Skeletal muscle satellite cell (primary cell): ENCODE results near the gene AIP.
"Not testable (repeated sequence)": the region's sequence is repeated elsewhere in the genome, so short reads cannot be mapped to it uniquely, and the experiment has no call there.

Experiments used
- H3K27me3 ChIP-seq: 2 replicates; pipeline ENCODE4 v1.7.0; 2013; ENCODE audit warnings: low read length; ENCODE audit not compliant: control insufficient read depth, insufficient read depth
- H3K36me3 ChIP-seq: 2 replicates; pipeline ENCODE4 v1.7.0; 2013; ENCODE audit warnings: mild to moderate bottlenecking, control low read depth, low read length; ENCODE audit not compliant: insufficient read depth
- H3K4me1 ChIP-seq: 2 replicates; pipeline ENCODE4 v1.7.0; 2013; ENCODE audit warnings: low read length; ENCODE audit not compliant: control insufficient read depth, insufficient read depth
- H3K4me2 ChIP-seq: 2 replicates; pipeline ENCODE4 v1.7.0; 2013; ENCODE audit warnings: mild to moderate bottlenecking, low read length
- H3K4me3 ChIP-seq: 2 replicates; pipeline ENCODE4 v1.7.0; 2013; ENCODE audit warnings: low read length
- H3K9ac ChIP-seq: 2 replicates; pipeline ENCODE4 v1.7.0; 2013; ENCODE audit warnings: mild to moderate bottlenecking, low read depth, low read length, moderate library complexity
- H3K9me3 ChIP-seq: replicated peaks from 2 replicates; pipeline ENCODE4 v1.7.0; 2013; ENCODE audit warnings: mild to moderate bottlenecking, control low read depth, low read length

AIP gene

DNA sequence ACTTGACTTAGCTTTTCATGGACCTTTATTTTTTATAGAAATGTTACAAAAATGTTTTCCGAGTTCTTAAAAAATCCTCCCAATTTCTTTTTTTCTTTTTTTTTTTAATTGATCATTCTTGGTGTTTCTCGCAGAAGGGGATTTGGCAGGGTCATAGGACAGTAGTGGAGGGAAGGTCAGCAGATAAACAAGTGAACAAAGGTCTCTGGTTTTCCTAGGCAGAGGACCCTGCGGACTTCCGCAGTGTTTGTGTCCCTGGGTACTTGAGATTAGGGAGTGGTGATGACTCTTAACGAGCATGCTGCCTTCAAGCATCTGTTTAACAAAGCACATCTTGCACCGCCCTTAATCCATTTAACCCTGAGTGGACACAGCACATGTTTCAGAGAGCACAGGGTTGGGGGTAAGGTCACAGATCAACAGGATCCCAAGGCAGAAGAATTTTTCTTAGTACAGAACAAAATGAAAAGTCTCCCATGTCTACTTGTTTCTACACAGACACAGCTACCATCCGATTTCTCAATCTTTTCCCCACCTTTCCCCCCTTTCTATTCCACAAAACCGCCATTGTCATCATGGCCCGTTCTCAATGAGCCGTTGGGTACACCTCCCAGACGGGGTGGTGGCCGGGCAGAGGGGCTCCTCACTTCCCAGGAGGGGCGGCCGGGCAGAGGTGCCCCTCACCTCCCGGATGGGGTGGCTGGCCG is 5.3 kb upstream of the AIP start:
- not testable (repeated sequence) for H3K9me3 ChIP-seq, H3K4me1 ChIP-seq, H3K9ac ChIP-seq, H3K36me3 ChIP-seq, H3K4me2 ChIP-seq, H3K4me3 ChIP-seq, H3K27me3 ChIP-seq

DNA sequence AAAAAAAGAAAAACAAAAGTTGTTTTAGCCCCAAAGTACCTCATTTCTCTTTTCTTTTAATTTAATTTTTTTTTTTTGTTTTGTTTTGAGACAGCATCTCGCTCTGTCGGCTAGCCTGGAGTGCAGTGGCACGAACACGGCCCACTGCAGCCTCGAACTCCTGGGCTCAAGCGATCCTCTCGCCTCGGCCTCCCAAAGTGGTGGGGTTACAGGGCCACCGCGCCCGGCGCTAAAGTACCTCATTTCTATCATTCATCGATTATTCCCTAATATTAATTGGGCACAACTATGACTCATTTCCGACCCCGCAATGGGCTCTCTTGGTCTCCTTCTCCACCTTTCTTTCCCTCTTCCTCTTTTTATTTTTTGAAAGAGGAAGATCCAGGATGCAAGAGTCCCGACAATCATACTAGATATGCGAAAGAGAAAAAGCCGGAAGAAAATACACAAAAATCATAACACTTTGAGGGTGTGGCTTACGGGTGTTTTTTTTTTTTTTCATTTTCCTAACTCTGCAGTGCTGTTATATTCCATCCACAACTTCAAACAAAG is 475 bp upstream of the AIP start:
- no peaks in the 10 kb centered on the region for H3K36me3 ChIP-seq
- H3K4me2 ChIP-seq, result peak overlapping the region; percentile 88
- peaks cover 15% of the 10 kb centered on the region for H3K4me1 ChIP-seq
- H3K4me3 ChIP-seq, result peak overlapping the region; percentile 81
- peak overlapping the region; percentile 86 for H3K9ac ChIP-seq
- no peaks in the 10 kb centered on the region for H3K9me3 ChIP-seq
- H3K27me3 ChIP-seq, result no peaks in the 10 kb centered on the region

DNA sequence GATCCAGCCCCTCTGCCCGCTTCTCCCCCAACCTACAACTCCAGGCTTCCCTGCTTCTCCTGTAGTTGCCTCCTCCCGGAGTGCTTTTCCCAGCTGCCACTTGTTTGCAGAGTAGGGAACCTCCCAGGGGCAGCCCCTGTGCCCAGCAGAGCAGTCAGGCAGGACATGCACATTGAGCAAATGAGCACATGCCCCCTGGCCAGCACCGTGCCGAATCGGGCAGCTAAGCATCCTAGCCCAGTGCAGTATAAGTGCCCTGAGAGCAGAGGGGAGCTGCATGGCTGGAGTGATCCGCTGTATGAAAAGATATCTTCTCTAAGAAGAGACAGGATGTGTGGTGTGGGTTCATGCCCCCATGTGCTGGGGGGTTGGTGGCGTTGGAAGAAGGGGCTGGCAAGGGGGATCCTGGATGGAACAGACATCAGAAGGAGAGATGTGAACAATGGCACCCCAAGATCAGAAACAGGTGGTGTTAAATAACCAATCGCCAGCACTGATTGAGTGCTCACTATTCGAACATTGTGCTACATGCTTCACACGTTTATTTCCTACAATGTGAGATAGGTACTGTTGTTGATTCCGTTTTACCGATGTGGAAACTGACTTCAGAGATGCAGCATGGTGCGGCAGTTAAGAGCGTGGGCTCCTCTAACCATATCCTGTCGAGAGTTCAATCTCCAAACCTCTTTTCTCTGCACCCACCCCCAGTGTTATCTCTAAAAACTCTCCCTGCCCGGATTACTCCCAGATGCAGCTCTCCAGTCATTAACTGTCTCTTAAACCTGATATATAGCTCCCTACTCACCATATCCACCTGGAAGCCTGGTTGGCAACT is 1.2 kb downstream of the AIP start:
- no peaks in the 10 kb centered on the region for H3K27me3 ChIP-seq
- peaks cover 15% of the 10 kb centered on the region for H3K4me1 ChIP-seq
- peak overlapping the region; percentile 81 for H3K4me3 ChIP-seq
- peak overlapping the region; percentile 88 for H3K4me2 ChIP-seq
- H3K9me3 ChIP-seq, result no peaks in the 10 kb centered on the region
- peak overlapping the region; percentile 86 for H3K9ac ChIP-seq
- peaks cover 11% of the 10 kb centered on the region for H3K36me3 ChIP-seq

DNA sequence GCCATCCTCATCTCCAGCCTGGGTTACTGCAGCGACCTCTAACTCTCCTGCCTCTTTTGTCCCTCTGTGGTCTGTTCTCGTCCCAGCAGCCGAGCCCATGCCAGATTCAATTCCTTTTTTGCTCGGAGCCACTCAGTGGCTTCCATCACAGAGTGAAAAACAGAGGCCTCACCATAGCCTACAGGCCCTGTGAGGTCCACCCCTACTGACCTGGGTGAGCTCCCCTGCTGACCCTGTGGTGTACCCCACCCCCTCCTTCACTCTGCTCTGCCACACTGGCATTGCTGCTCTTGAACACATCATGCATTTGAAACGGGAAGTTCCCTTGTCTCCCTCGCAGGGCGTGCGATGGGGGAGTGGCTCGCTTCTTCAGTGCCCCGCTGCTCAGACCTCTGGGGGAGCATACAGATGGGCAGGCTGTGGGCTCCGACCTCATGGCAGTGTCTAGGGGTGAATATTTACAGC is 2.1 kb downstream of the AIP start:
- no peaks in the 10 kb centered on the region for H3K9me3 ChIP-seq
- peaks cover 12% of the 10 kb centered on the region for H3K36me3 ChIP-seq
- no peak overlapping the region for H3K4me2 ChIP-seq
- H3K27me3 ChIP-seq, result no peaks in the 10 kb centered on the region
- no peak overlapping the region for H3K9ac ChIP-seq
- H3K4me3 ChIP-seq, result no peak overlapping the region
- peaks cover 15% of the 10 kb centered on the region for H3K4me1 ChIP-seq

DNA sequence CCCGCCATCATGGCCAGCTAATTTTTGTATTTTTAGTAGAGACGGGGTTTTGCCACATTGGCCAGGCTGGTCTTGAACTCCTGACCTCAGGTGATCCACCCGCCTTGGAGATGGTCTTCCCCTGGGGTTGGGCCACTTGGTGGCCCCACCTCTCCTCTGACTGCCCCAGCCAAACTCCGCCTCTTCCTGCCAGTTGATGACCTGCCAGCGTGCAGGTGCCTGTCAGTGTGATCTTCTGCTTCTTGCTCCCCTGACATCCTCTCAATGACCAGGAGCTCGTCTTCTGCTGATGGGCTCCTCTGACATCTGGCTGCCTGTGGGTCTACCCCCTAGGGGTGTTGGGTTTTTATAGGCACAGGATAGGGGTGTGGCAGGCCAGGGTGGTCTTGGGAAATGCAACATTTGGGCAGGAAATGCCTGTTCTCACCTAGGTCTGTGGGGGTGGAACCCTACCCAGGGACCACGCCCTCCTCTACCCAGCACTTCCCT is 3.1 kb downstream of the AIP start:
- not testable (repeated sequence) for H3K9ac ChIP-seq, H3K4me3 ChIP-seq, H3K27me3 ChIP-seq, H3K4me2 ChIP-seq, H3K9me3 ChIP-seq
- peaks cover 22% of the 10 kb centered on the region for H3K36me3 ChIP-seq
- H3K4me1 ChIP-seq, result peaks cover 15% of the 10 kb centered on the region

DNA sequence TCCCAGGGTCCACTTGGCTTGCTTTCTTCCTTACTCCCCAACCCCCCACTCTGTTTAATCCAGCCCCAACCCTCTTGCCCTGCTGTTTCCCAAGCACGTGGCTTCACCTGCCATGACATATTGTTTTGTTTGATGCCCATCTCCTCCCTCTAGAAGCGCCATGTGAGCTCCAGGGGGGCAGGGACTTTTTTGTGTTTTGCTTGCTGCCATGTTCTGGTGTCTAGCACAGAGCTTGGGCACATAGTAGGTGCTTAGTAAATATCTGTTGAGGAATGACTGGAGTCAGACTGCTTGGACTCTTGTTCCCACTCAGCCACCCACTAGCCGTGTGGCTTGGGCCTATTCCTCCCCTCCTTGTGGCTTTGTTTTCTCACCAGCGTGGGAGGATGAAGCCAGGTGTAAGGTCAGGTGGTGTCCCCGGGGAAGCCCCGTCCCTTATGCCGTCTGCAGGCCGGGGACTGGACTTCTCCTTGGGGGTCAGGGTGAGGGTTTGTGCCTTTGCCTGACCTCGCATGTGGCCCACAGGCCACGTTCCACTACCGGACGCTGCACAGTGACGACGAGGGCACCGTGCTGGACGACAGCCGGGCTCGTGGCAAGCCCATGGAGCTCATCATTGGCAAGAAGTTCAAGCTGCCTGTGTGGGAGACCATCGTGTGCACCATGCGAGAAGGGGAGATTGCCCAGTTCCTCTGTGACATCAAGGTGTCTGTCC is 3.8 kb downstream of the AIP start:
- peaks cover 15% of the 10 kb centered on the region for H3K4me1 ChIP-seq

DNA sequence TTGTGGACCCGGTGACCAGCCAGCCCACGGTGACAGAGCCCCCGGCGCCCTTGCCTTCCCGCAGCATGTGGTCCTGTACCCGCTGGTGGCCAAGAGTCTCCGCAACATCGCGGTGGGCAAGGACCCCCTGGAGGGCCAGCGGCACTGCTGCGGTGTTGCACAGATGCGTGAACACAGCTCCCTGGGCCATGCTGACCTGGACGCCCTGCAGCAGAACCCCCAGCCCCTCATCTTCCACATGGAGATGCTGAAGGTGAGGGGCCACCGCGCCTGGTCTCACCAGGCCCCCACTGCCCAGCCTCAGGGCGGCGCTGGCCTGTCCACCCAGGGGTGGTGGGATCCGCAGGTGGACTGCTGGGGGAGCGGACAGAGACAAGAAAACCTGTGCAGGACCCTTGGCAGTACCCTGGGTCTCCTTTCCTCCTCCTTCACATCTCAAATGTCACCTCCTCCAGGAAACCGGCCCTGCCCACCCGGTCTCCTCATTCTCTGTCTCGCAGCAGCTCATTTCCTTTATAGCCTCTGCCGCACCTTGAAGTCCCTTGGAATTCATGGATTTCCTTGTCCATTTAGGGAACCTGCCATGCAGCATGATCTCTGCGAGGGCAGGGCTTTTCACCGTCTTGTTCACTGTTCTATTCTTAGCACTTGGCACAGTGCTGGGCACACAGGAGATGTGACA is 6.5 kb downstream of the AIP start:
- Histone ChIP-seq H3K4me1 (no peaks in the 10 kb centered on the region), H3K9ac (no peak overlapping the region), H3K27me3 (no peaks in the 10 kb centered on the region), H3K9me3 (no peaks in the 10 kb centered on the region), H3K36me3 (peaks cover 36% of the 10 kb centered on the region), H3K4me3 (no peak overlapping the region), H3K4me2 (no peak overlapping the region)

More for the DNA sequence above, 3.8 kb downstream of the AIP start:
- Histone ChIP-seq H3K9me3 (no peaks in the 10 kb centered on the region), H3K4me3 (no peak overlapping the region), H3K9ac (no peak overlapping the region), H3K4me2 (no peak overlapping the region), H3K27me3 (no peaks in the 10 kb centered on the region), H3K36me3 (peaks cover 27% of the 10 kb centered on the region)

DNA sequence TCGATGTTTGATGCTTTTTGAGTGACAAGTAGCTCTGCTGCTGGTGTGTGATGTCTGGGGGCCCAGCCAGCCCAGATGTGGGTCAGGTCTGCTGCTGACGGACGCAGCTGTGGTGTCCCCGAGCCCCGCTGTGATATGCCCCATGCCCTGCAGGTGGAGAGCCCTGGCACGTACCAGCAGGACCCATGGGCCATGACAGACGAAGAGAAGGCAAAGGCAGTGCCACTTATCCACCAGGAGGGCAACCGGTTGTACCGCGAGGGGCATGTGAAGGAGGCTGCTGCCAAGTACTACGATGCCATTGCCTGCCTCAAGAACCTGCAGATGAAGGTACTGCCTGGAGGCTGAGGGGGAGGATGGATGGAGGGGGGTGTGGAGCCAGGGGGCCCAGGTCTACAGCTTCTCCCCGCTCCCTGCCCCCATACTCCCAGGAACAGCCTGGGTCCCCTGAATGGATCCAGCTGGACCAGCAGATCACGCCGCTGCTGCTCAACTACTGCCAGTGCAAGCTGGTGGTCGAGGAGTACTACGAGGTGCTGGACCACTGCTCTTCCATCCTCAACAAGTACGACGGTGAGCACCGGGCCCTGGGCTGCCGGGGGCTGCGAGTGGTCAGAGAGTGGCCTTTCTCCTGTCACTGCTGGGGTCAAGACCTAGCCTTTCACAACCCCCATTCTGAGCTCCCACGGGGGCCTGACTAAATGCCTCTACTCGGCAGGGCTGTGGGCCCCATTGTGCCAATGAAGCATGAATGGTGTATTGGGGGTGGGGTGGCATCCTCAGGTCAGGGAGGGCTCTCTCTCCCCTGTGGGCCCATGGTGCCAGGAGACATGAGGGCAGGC is 7.3 kb downstream of the AIP start:
- Histone ChIP-seq H3K4me3 (no peak overlapping the region), H3K27me3 (no peaks in the 10 kb centered on the region), H3K36me3 (peaks cover 36% of the 10 kb centered on the region), H3K4me1 (no peaks in the 10 kb centered on the region), H3K9ac (no peak overlapping the region), H3K4me2 (no peak overlapping the region), H3K9me3 (no peaks in the 10 kb centered on the region)

DNA sequence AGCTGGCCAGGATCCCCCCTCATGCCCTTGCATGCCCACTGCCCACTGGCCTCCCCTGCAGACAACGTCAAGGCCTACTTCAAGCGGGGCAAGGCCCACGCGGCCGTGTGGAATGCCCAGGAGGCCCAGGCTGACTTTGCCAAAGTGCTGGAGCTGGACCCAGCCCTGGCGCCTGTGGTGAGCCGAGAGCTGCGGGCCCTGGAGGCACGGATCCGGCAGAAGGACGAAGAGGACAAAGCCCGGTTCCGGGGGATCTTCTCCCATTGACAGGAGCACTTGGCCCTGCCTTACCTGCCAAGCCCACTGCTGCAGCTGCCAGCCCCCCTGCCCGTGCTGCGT is 7.9 kb downstream of the AIP start:
- no peak overlapping the region for H3K9ac ChIP-seq
- H3K36me3 ChIP-seq, result peaks cover 37% of the 10 kb centered on the region
- no peaks in the 10 kb centered on the region for H3K4me1 ChIP-seq
- no peak overlapping the region for H3K4me3 ChIP-seq
- no peaks in the 10 kb centered on the region for H3K27me3 ChIP-seq
- no peaks in the 10 kb centered on the region for H3K9me3 ChIP-seq
- H3K4me2 ChIP-seq, result no peak overlapping the region

DNA sequence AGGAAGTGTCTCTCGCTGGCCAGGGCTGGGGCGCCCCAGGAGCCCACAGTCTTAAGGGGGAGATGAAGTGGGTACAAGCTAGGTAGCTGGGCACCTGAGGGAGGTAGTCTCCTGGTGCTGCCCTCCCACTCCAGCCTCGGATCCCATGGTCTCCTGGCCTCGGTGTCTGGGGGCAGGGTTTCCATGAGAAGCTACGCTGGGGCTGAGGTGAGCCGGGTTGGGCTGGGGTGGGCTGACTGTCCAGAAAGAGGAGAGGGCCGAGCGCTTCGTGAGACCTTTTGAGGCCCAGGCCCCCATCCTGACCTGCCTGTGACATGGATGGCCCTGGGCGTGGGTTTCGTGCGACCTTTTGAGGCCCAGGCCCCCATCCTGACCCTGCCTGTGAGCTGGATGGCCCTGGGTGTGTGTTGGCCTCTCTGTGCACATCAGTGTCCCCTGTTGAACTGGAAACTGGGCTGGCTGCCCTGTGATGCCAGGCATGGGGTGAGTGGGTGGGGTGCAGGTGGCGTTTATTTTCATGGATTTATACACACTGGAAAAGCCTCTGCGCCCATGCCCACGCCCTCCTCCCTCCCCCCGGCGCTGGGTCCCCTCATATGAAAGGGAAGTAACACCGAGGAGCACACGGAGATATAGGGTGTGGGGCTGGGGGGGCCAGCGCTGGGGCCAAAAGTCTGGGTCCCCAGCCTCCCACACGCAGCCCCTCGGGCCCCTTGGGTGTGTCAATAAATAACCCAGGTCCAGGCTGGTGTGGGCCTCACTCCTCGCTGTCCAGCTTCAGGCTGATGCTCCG is 8.6 kb downstream of the AIP start:
- Histone ChIP-seq H3K9ac (no peak overlapping the region), H3K4me1 (no peaks in the 10 kb centered on the region), H3K9me3 (no peaks in the 10 kb centered on the region), H3K4me2 (no peak overlapping the region), H3K36me3 (peaks cover 38% of the 10 kb centered on the region), H3K27me3 (no peaks in the 10 kb centered on the region), H3K4me3 (no peak overlapping the region)
